Thyroid gland (tissue), 4 donors: ENCODE data around the gene CACNA2D3. TPM values are rescaled to one million over a fixed set of nuclear protein-coding genes. Genes with fewer than 3 reads are reported as not detected.

Source experiments
- DNase-seq, 2 donors: peaks; one replicate each; pipeline ENCODE4 v3.0.0-alpha.2; 2019
- H3K27ac ChIP-seq, 3 donors: fragments of 200-600 bp; sonication (generic); 1 replicate in 2 of 3; 2 replicates in 1 of 3; pipeline ENCODE4 v1.5.1; 2016 to 2019; ENCODE audit warnings: mild to moderate bottlenecking in 1 of 3, moderate library complexity in 1 of 3
- H3K27me3 ChIP-seq: fragments of 200-600 bp; sonication (generic); one replicate; pipeline ENCODE4 v1.5.1; 2019
- H3K36me3 ChIP-seq, 2 donors: fragments of 200-600 bp; sonication (generic); one replicate each; pipeline ENCODE4 v1.5.1; 2016 to 2019
- H3K4me1 ChIP-seq, 2 donors: fragments of 200-600 bp; sonication (generic); one replicate each; pipeline ENCODE4 v1.5.1; 2017 to 2019
- H3K4me3 ChIP-seq, 3 donors: fragments of 200-600 bp; sonication (generic); replicated peaks in 1 of 3; 1 replicate in 2 of 3; 2 replicates in 1 of 3; pipeline ENCODE4 v1.5.1; 2016; ENCODE audit warnings: mild to moderate bottlenecking in 1 of 3
- H3K9me3 ChIP-seq: fragments of 200-600 bp; sonication (generic); one replicate; pipeline ENCODE4 v1.5.1; 2017
- POLR2A ChIP-seq, 2 donors: fragments of 450-650 bp; IDR thresholded peaks; one replicate each; pipeline ENCODE4 v1.6.1; 2017; ENCODE audit warnings: antibody characterized with exemption in 2 of 2, mild to moderate bottlenecking in 2 of 2, moderate library complexity in 1 of 2
- WGBS, 2 donors: methylation state at CpG; one replicate each; pipeline ENCODE4 v1.1.5; 2017; 5-methylcytosine and 5-hydroxymethylcytosine counted together
- intact Hi-C: fragments of 100-400 bp; cut with DNase I; formaldehyde crosslinking; loops from one replicate; pipeline ENCODE4 v1.15.1; 2023
- total RNA-seq, 4 donors: library from RNA; depleted of rRNA; stranded (reverse); fragments of >200 nt; gene quantifications; one replicate each; pipeline ENCODE4 v1.2.3, GENCODE V29; 2016
- TF ChIP-seq, protein P1 (sequence below), 6 experiments: fragments of 200-600 bp in 3 of 6; fragments of 450-650 bp in 3 of 6; sonication (generic) in 3 of 6; IDR thresholded peaks; one replicate each; pipeline ENCODE4 v1.5.1; 2016 to 2019; ENCODE audit warnings: antibody characterized with exemption in 6 of 6, mild to moderate bottlenecking in 2 of 6, inconsistent platforms in 1 of 6, moderate library complexity in 1 of 6

Gene CACNA2D3
- total RNA-seq, 4 donors from 2014 or later = 2.9 to 4.8 (median 4.5) TPM

DNA sequence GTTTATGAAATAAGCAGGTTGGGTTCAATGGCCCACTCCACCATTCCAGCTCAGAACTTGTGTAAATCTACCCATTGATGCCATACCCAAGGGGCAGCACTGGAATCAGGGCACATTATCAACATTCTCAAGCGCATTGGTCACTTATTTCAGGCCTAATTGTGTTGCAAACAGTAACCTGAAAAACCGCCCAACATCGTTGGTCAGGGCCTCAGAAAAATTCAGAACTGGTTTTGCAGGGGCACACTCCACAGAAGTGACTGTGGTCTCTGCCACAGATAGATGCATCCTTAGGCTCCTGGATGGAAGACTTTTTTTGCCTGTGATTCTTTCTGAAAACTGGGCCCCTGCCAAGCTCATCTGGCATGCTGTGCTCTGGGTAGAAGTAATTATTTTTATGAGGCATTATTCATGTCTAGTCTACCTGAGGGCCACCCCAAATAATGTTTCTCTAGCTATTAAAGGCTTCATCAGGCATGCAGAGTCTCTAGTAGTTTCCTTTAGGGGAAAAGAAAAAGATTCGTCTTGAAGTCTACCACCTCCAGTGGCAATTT lies 827.2 kb downstream of the CACNA2D3 start:
- intact Hi-C loops = no loop called here
- Histone ChIP-seq H3K4me3 (no peak overlapping the region), H3K4me1 (no peaks in the 10 kb centered on the region), H3K27me3 (no peaks in the 10 kb centered on the region), H3K36me3 (no peaks in the 10 kb centered on the region), H3K9me3 (no peaks in the 10 kb centered on the region), H3K27ac (no peak overlapping the region)
- TF ChIP-seq POLR2A (IDR thresholded peaks at IDR 0.05) = no peak
- TF ChIP-seq, protein P1, sequence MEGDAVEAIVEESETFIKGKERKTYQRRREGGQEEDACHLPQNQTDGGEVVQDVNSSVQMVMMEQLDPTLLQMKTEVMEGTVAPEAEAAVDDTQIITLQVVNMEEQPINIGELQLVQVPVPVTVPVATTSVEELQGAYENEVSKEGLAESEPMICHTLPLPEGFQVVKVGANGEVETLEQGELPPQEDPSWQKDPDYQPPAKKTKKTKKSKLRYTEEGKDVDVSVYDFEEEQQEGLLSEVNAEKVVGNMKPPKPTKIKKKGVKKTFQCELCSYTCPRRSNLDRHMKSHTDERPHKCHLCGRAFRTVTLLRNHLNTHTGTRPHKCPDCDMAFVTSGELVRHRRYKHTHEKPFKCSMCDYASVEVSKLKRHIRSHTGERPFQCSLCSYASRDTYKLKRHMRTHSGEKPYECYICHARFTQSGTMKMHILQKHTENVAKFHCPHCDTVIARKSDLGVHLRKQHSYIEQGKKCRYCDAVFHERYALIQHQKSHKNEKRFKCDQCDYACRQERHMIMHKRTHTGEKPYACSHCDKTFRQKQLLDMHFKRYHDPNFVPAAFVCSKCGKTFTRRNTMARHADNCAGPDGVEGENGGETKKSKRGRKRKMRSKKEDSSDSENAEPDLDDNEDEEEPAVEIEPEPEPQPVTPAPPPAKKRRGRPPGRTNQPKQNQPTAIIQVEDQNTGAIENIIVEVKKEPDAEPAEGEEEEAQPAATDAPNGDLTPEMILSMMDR (IDR thresholded peaks at IDR 0.05) = no peak
- 76 to 80% methylated on average over 4 of the region's 4 CpGs for WGBS, 2 donors
- no peak for DNase-seq

DNA sequence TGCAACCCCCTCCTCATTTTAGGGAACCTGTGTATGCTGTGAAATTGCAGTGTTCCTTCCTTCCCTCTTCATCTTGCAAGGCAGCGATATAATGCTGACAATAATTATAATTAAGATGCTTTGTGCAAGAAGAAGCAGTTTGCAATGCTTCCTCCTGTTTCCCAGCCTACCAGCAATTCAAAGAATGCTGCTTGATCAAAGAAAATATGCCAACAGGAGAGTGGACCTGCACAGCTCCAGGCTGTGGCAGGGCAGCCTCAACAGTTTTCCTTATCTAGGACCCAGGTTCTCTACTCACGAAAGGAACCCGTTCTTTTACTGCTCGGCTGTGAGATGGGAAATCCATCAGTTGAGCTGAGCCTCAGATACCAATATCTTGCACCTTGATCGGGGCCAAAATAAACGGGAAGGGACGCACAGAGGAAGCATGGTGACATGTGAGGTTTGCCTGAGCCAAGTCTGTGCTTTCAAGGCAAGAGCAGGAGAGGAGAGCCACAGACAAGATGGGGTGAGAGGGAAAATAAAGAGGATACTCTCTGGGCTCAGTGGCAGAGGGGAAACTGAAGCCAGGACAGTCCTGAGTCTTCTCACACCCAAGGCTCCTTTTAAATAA lies 828.1 kb downstream of the CACNA2D3 start:
- H3K4me1 ChIP-seq = no peaks in the 10 kb centered on the region
- TF ChIP-seq, protein P1 (IDR thresholded peaks at IDR 0.05) = no peak
- TF ChIP-seq POLR2A (IDR thresholded peaks at IDR 0.05) = no peak
- intact Hi-C loops = no loop called here
- no peaks in the 10 kb centered on the region for H3K36me3 ChIP-seq
- no peak overlapping the region for H3K27ac ChIP-seq
- H3K27me3 ChIP-seq = no peaks in the 10 kb centered on the region
- DNase-seq = no peak
- no peak overlapping the region for H3K4me3 ChIP-seq
- WGBS, 2 donors = 27 to 29% methylated on average over 7 of the region's 7 CpGs
- no peaks in the 10 kb centered on the region for H3K9me3 ChIP-seq

DNA sequence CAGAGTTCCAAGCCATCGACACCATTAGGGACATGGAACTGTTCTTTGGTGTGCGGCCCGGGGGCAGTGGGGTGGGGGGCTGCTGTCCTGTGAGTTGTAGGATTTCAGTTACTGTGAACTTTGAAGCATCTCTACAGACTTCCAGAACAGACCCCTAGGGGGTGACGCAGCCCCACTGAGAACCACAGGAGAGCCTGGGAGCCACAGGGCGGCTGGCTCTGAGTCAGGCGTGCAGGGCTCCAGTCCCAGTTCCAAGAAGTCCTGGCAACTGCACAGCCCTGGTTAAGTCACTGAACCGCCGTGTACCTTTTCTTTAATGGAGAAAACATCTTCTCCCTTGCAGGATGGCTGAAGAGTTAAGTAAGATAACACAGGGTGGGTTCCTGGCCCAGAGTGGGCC lies 829.1 kb downstream of the CACNA2D3 start:
- H3K36me3 ChIP-seq = no peaks in the 10 kb centered on the region
- peak; percentile 22 to 27 for DNase-seq
- intact Hi-C loops = no loop called here
- TF ChIP-seq, protein P1 (IDR thresholded peaks at IDR 0.05) = peak in 3 of 6 experiments; percentile 6 to 19 (median 14)
- no peak for TF ChIP-seq POLR2A (IDR thresholded peaks at IDR 0.05)
- WGBS, 2 donors = 56 to 66% methylated on average over 5 to 8 of the region's 8 CpGs
- H3K4me1 ChIP-seq = no peaks in the 10 kb centered on the region
- no peaks in the 10 kb centered on the region for H3K9me3 ChIP-seq
- H3K27ac ChIP-seq = no peak overlapping the region
- no peaks in the 10 kb centered on the region for H3K27me3 ChIP-seq
- H3K4me3 ChIP-seq = no peak overlapping the region

DNA sequence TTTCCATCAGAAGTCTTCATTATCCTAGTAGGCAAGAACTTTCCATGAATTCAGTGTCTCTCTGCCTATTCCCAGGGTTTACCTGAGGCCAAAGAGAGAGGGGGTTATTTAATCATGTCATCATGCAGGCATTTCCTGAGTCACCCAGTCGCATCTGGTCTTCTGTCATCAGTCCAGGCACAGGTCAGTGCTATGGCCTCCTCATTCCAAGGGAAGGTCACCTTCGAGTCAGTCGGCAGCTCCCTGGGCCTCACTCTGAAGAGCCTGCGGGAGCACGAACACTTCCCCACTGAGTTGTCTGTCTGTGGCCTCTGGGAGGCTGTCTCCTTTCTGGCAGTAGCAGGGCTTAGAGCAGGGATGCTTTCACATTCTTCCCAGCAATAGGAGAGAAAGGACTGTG lies 831.7 kb downstream of the CACNA2D3 start:
- intact Hi-C loops = no loop called here
- Histone ChIP-seq H3K27me3 (no peaks in the 10 kb centered on the region), H3K4me3 (no peak overlapping the region), H3K4me1 (no peaks in the 10 kb centered on the region), H3K9me3 (no peaks in the 10 kb centered on the region), H3K27ac (no peak overlapping the region), H3K36me3 (no peaks in the 10 kb centered on the region)
- no peak for DNase-seq
- 54 to 62% methylated on average over 5 of the region's 5 CpGs for WGBS, 2 donors
- no peak for TF ChIP-seq POLR2A (IDR thresholded peaks at IDR 0.05)
- TF ChIP-seq, protein P1 (IDR thresholded peaks at IDR 0.05) = no peak

DNA sequence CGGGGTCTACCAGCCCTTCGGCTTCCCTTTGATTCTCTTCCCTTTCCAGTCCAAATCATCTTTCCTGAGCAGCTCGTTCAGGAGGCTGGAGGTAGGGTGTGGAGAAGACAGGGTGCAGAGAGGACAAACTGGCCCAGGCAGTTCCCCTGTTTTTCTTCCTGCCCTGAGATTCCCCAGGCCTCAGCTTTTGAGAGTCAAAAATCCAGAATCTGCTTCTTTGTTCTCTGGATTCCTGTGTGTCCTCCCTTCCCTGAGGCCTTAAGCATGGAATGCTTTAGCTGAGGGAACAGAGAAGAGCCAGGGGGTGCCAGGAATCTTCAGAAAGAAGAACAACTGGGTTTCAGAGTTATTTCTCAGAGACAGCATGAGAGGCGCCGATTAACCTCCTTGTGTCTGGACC lies 832.2 kb downstream of the CACNA2D3 start:
- Histone ChIP-seq H3K36me3 (no peaks in the 10 kb centered on the region), H3K27ac (no peak overlapping the region), H3K4me1 (no peaks in the 10 kb centered on the region), H3K27me3 (no peaks in the 10 kb centered on the region), H3K9me3 (no peaks in the 10 kb centered on the region), H3K4me3 (no peak overlapping the region)
- TF ChIP-seq, protein P1 (IDR thresholded peaks at IDR 0.05) = no peak
- TF ChIP-seq POLR2A (IDR thresholded peaks at IDR 0.05) = no peak
- no peak for DNase-seq
- intact Hi-C loops = no loop called here
- 73 to 98% methylated on average over 5 of the region's 5 CpGs for WGBS, 2 donors
